ENCODE measurements around the gene ALOX12.
"Not testable (repeated sequence)": the region's sequence is repeated elsewhere in the genome, so short reads cannot be mapped to it uniquely, and the experiment has no call there.

Gene ALOX12

GRCh38 chr17:6995500-6996255 lies at the start of gene ALOX12:
TSS of gene ALOX12 (plus strand) at chr17:6996049. CDS start at chr17:6996118, 69 bp downstream.
- DNase-seq (ENCODE audit: low spot score), result no peak

- no peak for DNase-seq (ENCODE audit: low spot score)
Measured at GRCh38 chr17:6947745-6948144, 48.1 kb upstream of the ALOX12 start.

GRCh38 chr17:6948562-6948961 lies 47.3 kb upstream of the ALOX12 start:
- no peak for DNase-seq (ENCODE audit: low spot score)

- DNase-seq (ENCODE audit: low spot score), result no peak
Measured at GRCh38 chr17:6948976-6949375, 46.9 kb upstream of the ALOX12 start.

GRCh38 chr17:6950938-6951337 lies 44.9 kb upstream of the ALOX12 start:
- not testable (repeated sequence) for DNase-seq (ENCODE audit: low spot score)

GRCh38 chr17:6953689-6954088 lies 42.2 kb upstream of the ALOX12 start:
- DNase-seq (ENCODE audit: low spot score), result no peak

- no peak for DNase-seq (ENCODE audit: low spot score)
Measured at GRCh38 chr17:6959700-6960099, 36.1 kb upstream of the ALOX12 start.

GRCh38 chr17:6969323-6969726 lies 26.5 kb upstream of the ALOX12 start:
- no peak for DNase-seq (ENCODE audit: low spot score)

- no peak for DNase-seq (ENCODE audit: low spot score)
Measured at GRCh38 chr17:6970992-6971391, 24.9 kb upstream of the ALOX12 start.

GRCh38 chr17:6979440-6979839 lies 16.4 kb upstream of the ALOX12 start:
- DNase-seq (ENCODE audit: low spot score), result not testable (repeated sequence)

GRCh38 chr17:6981426-6981825 lies 14.4 kb upstream of the ALOX12 start:
- DNase-seq (ENCODE audit: low spot score), result no peak

- DNase-seq (ENCODE audit: low spot score), result no peak
Measured at GRCh38 chr17:6985266-6985665, 10.6 kb upstream of the ALOX12 start.

GRCh38 chr17:6986676-6987075 lies 9.2 kb upstream of the ALOX12 start:
- DNase-seq (ENCODE audit: low spot score), result no peak

GRCh38 chr17:6989779-6990178 lies 6.1 kb upstream of the ALOX12 start:
- DNase-seq (ENCODE audit: low spot score), result no peak

- DNase-seq (ENCODE audit: low spot score), result not testable (repeated sequence)
Measured at GRCh38 chr17:6993613-6994056, 2.2 kb upstream of the ALOX12 start.

- DNase-seq (ENCODE audit: low spot score), result no peak
Measured at GRCh38 chr17:6994118-6994598, 1.7 kb upstream of the ALOX12 start.

GRCh38 chr17:6994666-6995256 lies 1.1 kb upstream of the ALOX12 start:
- DNase-seq (ENCODE audit: low spot score), result no peak

GRCh38 chr17:6996256-6997011 lies 585 bp downstream of the ALOX12 start:
- no peak for DNase-seq (ENCODE audit: low spot score)

- no peak for DNase-seq (ENCODE audit: low spot score)
Measured at GRCh38 chr17:6997171-6997570, 1.3 kb downstream of the ALOX12 start.

- DNase-seq (ENCODE audit: low spot score), result no peak
Measured at GRCh38 chr17:6998855-6999508, 3.1 kb downstream of the ALOX12 start.

- DNase-seq (ENCODE audit: low spot score), result peak; percentile 26
Measured at GRCh38 chr17:7001318-7001961, 5.6 kb downstream of the ALOX12 start.
